ENCODE data around the gene RPL29. TPM values are rescaled to one million over a fixed set of nuclear protein-coding genes. Genes with fewer than 3 reads are reported as not detected.

RPL29 gene
- total and polyA plus RNA-seq, 2 of the 13 experiments (the other 11 are each of a cell fraction or from before 2014, with no cell fraction given) = 1,348 to 2,263 TPM

DNA sequence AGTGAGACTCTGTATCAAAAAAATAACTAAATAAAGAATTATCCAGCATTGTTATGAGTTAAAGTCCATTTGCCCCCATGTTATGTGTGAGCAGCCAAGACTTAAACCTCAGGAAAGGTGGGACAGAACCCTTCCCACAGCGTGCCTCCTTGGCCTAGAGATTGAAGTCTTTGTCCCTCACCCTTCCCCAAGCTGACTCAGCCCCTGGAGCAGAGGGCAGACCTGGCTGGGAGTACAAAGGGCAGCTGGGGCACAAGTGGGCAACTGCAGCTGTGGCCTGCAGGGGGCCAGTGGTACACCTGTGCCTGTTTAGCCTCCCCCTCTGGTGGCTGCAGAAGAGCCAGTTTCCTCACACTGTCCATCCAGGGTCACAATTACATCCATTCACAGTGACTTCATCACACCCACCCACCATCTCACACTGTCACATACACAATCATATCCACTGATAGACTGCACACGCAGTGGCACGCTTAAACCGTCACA is 13.3 kb downstream of the RPL29 start (continued):
- TF ChIP-seq SPEN (CRISPR knock-in tag; IDR thresholded peaks at IDR 0.05; ENCODE audit: low read depth) (peak; percentile 65; the same call in 1 of the 2 replicates), THAP11 (CRISPR knock-in tag; IDR thresholded peaks at IDR 0.05) (peak; percentile 67), ZNF326 (CRISPR knock-in tag; IDR thresholded peaks at IDR 0.05; ENCODE audit: borderline replicate concordance) (no peak), NCOA5 (CRISPR knock-in tag; IDR thresholded peaks at IDR 0.05) (no peak), MTA1 (CRISPR knock-in tag; IDR thresholded peaks at IDR 0.05; ENCODE audit: borderline replicate concordance) (no peak), KLF9 (CRISPR knock-in tag; IDR thresholded peaks at IDR 0.05; ENCODE audit: low read depth) (no peak), MXD4 (CRISPR knock-in tag; IDR thresholded peaks at IDR 0.05) (peak; percentile 28; the same call in 1 of the 2 replicates), MXD1 (CRISPR knock-in tag; IDR thresholded peaks at IDR 0.05) (peak; percentile 43; the same call in 1 of the 2 replicates), POGK (CRISPR knock-in tag; conservative IDR thresholded peaks at IDR 0.05) (no peak), ZZZ3 (CRISPR knock-in tag; IDR thresholded peaks at IDR 0.05; ENCODE audit: borderline replicate concordance) (no peak), CHD2 (IDR thresholded peaks at IDR 0.05; ENCODE audit: low read depth, low read length) (no peak), ELF3 (CRISPR knock-in tag; IDR thresholded peaks at IDR 0.05) (peak; percentile 52; the same call in 1 of the 2 replicates), TP53 (CRISPR knock-in tag; conservative IDR thresholded peaks at IDR 0.05) (no peak), GATAD1 (CRISPR knock-in tag; IDR thresholded peaks at IDR 0.05) (peak; percentile 74), NR2F2 (IDR thresholded peaks at IDR 0.05; ENCODE audit: borderline replicate concordance, low read depth) (no peak), ZNF775 (CRISPR knock-in tag; IDR thresholded peaks at IDR 0.05; ENCODE audit: borderline replicate concordance) (no peak), CREB1 (IDR thresholded peaks at IDR 0.05) (no peak), CREB1 (CRISPR knock-in tag; IDR thresholded peaks at IDR 0.05) (peak; percentile 21; the same call in 1 of the 2 replicates), MEIS2 (CRISPR knock-in tag; IDR thresholded peaks at IDR 0.05) (peak; percentile 67; the same call in 1 of the 2 replicates)
- TF ChIP-seq, protein P1, sequence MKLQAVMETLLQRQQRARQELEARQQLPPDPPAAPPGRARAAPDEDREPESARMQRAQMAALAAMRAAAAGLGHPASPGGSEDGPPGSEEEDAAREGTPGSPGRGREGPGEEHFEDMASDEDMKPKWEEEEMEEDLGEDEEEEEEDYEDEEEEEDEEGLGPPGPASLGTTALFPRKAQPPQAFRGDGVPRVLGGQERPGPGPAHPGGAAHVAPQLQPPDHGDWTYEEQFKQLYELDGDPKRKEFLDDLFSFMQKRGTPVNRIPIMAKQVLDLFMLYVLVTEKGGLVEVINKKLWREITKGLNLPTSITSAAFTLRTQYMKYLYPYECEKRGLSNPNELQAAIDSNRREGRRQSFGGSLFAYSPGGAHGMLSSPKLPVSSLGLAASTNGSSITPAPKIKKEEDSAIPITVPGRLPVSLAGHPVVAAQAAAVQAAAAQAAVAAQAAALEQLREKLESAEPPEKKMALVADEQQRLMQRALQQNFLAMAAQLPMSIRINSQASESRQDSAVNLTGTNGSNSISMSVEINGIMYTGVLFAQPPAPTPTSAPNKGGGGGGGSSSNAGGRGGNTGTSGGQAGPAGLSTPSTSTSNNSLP (IDR thresholded peaks at IDR 0.05; ENCODE audit: low read depth, low read length) = no peak; the same call in 1 of the 2 replicates
- TF ChIP-seq, protein P2, sequence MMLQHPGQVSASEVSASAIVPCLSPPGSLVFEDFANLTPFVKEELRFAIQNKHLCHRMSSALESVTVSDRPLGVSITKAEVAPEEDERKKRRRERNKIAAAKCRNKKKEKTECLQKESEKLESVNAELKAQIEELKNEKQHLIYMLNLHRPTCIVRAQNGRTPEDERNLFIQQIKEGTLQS (CRISPR knock-in tag; IDR thresholded peaks at IDR 0.05) = peak; percentile 81; the same call in 1 of the 2 replicates
- TF ChIP-seq, protein P3, sequence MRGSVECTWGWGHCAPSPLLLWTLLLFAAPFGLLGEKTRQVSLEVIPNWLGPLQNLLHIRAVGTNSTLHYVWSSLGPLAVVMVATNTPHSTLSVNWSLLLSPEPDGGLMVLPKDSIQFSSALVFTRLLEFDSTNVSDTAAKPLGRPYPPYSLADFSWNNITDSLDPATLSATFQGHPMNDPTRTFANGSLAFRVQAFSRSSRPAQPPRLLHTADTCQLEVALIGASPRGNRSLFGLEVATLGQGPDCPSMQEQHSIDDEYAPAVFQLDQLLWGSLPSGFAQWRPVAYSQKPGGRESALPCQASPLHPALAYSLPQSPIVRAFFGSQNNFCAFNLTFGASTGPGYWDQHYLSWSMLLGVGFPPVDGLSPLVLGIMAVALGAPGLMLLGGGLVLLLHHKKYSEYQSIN (CRISPR knock-in tag; IDR thresholded peaks at IDR 0.05; ENCODE audit: borderline replicate concordance) = no peak
- TF ChIP-seq, protein P4, sequence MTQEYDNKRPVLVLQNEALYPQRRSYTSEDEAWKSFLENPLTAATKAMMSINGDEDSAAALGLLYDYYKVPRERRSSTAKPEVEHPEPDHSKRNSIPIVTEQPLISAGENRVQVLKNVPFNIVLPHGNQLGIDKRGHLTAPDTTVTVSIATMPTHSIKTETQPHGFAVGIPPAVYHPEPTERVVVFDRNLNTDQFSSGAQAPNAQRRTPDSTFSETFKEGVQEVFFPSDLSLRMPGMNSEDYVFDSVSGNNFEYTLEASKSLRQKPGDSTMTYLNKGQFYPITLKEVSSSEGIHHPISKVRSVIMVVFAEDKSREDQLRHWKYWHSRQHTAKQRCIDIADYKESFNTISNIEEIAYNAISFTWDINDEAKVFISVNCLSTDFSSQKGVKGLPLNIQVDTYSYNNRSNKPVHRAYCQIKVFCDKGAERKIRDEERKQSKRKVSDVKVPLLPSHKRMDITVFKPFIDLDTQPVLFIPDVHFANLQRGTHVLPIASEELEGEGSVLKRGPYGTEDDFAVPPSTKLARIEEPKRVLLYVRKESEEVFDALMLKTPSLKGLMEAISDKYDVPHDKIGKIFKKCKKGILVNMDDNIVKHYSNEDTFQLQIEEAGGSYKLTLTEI (CRISPR knock-in tag; conservative IDR thresholded peaks at IDR 0.05) = no peak

Measured in HepG2 (cell line).